Brain pericyte (primary cell): ENCODE measurements around the gene PRICKLE4.
"Not testable (repeated sequence)": the region's sequence is repeated elsewhere in the genome, so short reads cannot be mapped to it uniquely, and the experiment has no call there.

Experiments
- DNase-seq: peaks from one replicate; pipeline ENCODE4 v3.0.0-alpha.2; 2012; ENCODE audit warnings: low read depth, low spot score

Gene PRICKLE4

GRCh38 chr6:41744236-41744787, 36.3 kb upstream of the PRICKLE4 start:
- no peak for DNase-seq

- no peak for DNase-seq
These were observed 34.5 kb upstream of the PRICKLE4 start for GRCh38 chr6:41746107-41746506.

- DNase-seq, result no peak
These were observed 33.1 kb upstream of the PRICKLE4 start, which contains the start of gene PGC for GRCh38 chr6:41747256-41748101. Gene PGC, minus strand, starts transcription at chr6:41747397. Its CDS starts 63 bp downstream, at chr6:41747334.

GRCh38 chr6:41748102-41748477, 32.5 kb upstream of the PRICKLE4 start:
- no peak for DNase-seq

GRCh38 chr6:41748542-41748941, 32.0 kb upstream of the PRICKLE4 start:
- DNase-seq, result no peak

DNA sequence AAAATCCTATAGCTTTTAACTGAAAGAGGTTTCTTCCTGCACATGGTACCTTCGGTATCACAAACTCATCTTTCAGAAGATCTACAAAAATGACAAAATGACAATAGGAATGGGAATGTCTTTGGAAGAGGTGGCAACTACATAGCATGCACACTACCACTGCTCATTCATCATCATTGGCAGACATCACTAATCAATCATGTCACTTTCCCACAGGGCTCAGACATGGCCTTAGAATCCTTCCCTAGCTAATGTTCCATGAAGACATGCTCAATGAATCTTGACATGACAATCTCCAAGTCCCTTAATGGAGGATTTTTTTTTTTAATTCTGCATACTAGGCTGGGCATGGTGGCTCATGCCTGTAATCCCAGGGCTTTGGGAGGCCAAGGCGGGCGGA, 30.2 kb upstream of the PRICKLE4 start:
- no peak for DNase-seq

DNA sequence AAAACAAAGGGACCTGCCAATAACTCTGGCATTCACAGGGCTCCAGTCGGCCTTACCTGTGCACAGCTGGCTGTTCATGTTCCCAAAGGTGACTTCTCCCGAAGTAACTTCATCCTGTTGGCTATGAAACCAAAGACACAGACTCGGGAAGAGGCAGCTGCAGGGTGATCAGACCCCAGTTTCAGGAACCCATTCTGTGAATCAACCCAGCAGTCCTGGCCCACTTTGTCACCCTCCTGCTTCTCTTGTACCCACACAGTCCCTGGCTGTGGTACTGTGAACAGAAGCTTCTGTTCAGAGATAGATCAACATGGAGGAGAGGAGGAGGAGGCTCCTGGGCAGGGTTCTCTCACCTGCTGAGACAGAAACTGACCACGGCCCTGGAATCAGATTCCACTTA, 24.7 kb upstream of the PRICKLE4 start:
- DNase-seq, result no peak

DNA sequence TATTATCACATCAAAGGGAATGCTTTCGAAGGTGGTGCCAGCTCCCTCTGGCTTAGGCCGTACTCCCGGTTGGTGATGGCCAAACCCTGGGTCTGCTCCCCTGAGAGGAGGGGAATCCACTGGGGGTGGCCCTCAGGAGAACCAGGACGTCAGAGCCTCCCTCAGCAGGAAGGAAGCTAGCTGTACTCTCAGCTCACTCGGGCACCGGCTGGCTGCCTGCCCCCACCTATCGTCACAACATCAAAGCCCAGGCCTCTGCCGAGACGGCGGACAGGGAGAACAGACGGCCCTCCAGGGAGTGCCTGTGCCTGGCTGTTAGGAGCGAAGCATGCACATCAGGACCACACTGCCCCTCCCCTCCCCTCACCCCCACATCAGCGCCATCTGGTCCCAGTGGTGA, 24.2 kb upstream of the PRICKLE4 start:
- no peak for DNase-seq

- no peak for DNase-seq
These were observed 23.3 kb upstream of the PRICKLE4 start for GRCh38 chr6:41757271-41757670.

- DNase-seq, result no peak
These were observed 22.5 kb upstream of the PRICKLE4 start for GRCh38 chr6:41757931-41758640.

GRCh38 chr6:41758641-41759035, 21.9 kb upstream of the PRICKLE4 start:
- DNase-seq, result no peak

DNA sequence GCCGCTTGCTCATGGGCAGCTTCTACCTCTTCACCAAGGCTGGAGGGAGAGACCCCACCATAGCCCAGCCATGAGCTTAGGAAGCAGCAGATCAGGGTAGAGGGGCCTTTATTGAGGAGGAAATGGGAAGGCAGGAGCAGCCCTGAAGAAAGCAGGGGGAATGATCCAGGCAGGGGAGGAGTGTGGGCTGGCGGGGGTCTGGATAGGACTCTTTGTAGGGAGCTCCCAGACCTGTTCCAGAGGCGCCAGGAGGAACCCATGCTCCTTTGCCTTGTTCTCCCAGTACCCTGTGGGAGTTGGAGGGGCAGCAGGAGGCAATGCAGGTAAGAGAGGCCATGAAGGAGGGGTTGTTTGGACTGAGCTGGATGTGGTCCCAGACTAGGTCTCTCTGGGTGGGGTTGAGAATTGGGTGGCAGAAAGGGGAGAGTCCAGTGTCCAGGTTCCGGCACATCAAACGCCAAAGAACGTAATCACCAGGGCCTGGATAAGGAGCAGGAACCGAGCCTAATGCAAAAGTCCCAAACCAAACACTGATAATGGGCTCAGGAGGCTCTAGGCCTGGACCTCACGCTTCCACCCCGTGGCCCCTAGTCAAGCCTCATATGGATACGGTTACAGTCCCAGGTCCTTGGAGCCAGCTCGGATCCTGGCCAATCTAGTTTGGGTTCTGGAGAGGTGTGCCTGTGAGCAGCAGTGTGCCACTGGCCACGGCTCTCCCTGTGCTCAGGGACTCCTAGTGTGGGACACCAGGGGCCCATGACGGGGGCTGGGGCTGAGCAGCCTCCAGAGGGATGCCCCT, 21.3 kb upstream of the PRICKLE4 start:
- no peak for DNase-seq

GRCh38 chr6:41759905-41760579, 20.5 kb upstream of the PRICKLE4 start:
- DNase-seq, result no peak

DNA sequence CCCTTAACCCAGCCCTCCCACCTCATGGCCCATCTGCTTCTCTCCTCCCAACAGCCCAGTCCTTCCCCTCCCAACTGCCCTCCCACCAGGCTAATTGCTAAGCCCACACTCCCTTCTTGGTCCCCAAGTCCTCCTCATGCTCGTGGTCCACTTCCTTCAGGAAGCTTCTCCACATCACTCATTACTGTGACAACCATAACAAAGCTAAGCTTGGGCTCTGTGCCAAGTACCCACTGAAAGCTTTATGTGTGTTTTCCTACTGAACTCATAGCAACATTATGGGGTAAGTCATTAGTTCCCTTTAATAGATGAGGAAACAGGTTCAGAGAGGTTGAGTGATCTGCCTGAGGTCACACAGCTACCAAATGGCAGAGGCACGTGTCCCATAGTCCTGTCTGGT, 17.1 kb upstream of the PRICKLE4 start:
- no peak for DNase-seq

DNA sequence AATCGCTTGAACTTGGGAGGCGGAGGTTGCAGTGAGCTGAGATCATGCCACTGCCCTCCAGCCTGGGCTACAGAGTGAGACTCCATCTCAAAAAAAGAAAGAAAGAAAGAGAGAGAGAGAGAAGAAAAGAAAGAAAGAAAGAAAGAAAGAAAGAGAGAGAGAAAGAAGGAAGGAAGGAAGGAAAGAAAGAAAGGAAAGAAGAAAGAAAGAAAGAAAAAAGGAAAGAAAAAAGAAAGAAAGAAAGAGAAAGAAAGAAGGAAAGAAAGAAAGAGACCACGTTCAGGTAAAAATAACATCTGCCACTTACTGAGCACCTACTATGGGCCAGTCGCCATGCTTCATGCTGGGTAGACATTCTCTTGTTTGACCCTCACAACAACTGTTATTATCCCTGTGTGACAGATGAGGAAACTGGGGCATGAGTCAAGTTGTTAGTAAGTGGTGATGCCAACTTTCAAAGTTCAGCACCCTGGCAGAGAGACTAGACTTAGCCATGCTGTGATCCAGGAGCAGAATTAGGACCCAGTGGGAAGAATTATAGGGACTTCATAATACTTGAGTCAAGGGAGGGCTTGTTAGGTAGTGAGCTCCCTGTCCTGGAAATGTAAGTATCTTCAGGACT, 14.4 kb upstream of the PRICKLE4 start:
- not testable (repeated sequence) for DNase-seq

GRCh38 chr6:41767112-41767833, 13.3 kb upstream of the PRICKLE4 start:
- DNase-seq, result no peak

- no peak for DNase-seq
These were observed 11.9 kb upstream of the PRICKLE4 start for GRCh38 chr6:41768545-41769308.

- no peak for DNase-seq
These were observed 11.2 kb upstream of the PRICKLE4 start for GRCh38 chr6:41769376-41769775.

GRCh38 chr6:41770381-41771057, 10.1 kb upstream of the PRICKLE4 start:
- no peak for DNase-seq
